HEK293 (cell line): ENCODE data around the gene ZNF660.
"Not testable (repeated sequence)": the region's sequence is repeated elsewhere in the genome, so short reads cannot be mapped to it uniquely, and the experiment has no call there.

ENCODE experiments used
- CTCF ChIA-PET: fragments of 350-600 bp; formaldehyde crosslinking; extraction: SDS; loops from one replicate; lab custom pipeline; 2021; ENCODE audit warnings: antibody characterized with exemption; lab: Yijun Ruan, JAX
- POLR2A ChIA-PET: fragments of 300-600 bp; formaldehyde crosslinking; extraction: SDS; loops from one replicate; lab custom pipeline; 2020; ENCODE audit warnings: antibody characterized with exemption, inconsistent platforms; lab: Yijun Ruan, JAX
- H3K27ac ChIP-seq: fragments of 200-500 bp; sonication (Bioruptor generic); 2 replicates; pipeline ENCODE4 v1.5.1; 2014; ENCODE audit warnings: low read depth, low read length, control low read depth, inconsistent platforms; ENCODE audit errors: extremely low read depth
- H3K36me3 ChIP-seq, 2 experiments: fragments of 200-500 bp in 1 of 2; sonication (Bioruptor generic) in 1 of 2; 1 replicate in 1 of 2; 2 replicates in 1 of 2; pipeline ENCODE4 v1.5.1; 2014 to 2017; ENCODE audit warnings: inconsistent platforms in 2 of 2, low read length in 2 of 2; ENCODE audit not compliant: control insufficient read depth in 2 of 2, insufficient read depth in 1 of 2
- H3K4me1 ChIP-seq: fragments of 200-500 bp; sonication (Bioruptor generic); 2 replicates; pipeline ENCODE4 v1.5.1; 2014; ENCODE audit warnings: mild to moderate bottlenecking, low read length, inconsistent platforms; ENCODE audit not compliant: control insufficient read depth, insufficient read depth
- H3K4me3 ChIP-seq: 2 replicates; pipeline ENCODE4 v1.5.1; 2011; ENCODE audit warnings: low read depth, mild to moderate bottlenecking, control low read depth, low read length, moderate library complexity
- H3K9me3 ChIP-seq: fragments of 200-500 bp; sonication (Bioruptor generic); 2 replicates; pipeline ENCODE4 v1.5.1; 2014; ENCODE audit warnings: low read depth, low read length, inconsistent platforms; ENCODE audit not compliant: control insufficient read depth, insufficient read depth
- HOXD13 ChIP-seq: sonication (generic); formaldehyde crosslinking; IDR thresholded peaks from 2 replicates; pipeline ENCODE4 v1.8.0; 2022; ENCODE audit warnings: missing genetic modification reagents, borderline replicate concordance
- ZNF132 ChIP-seq: fragments of 450-650 bp; formaldehyde crosslinking; IDR thresholded peaks from 2 replicates; pipeline ENCODE4 v1.5.1; 2017; ENCODE audit warnings: missing biosample characterization, missing genetic modification characterization, borderline replicate concordance
- ZNF23 ChIP-seq: fragments of 450-650 bp; formaldehyde crosslinking; IDR thresholded peaks from 2 replicates; pipeline ENCODE4 v1.5.1; 2016; ENCODE audit warnings: missing biosample characterization, missing genetic modification characterization, borderline replicate concordance
- ZNF280C ChIP-seq: fragments of 450-650 bp; formaldehyde crosslinking; IDR thresholded peaks from 2 replicates; pipeline ENCODE4 v1.5.1; 2016; ENCODE audit warnings: missing biosample characterization, missing genetic modification characterization
- ZNF449 ChIP-seq: fragments of 450-650 bp; formaldehyde crosslinking; IDR thresholded peaks from 2 replicates; pipeline ENCODE4 v1.5.1; 2017; ENCODE audit warnings: missing biosample characterization, mild to moderate bottlenecking, missing genetic modification characterization, moderate library complexity
- ZNF518A ChIP-seq: fragments of 450-650 bp; formaldehyde crosslinking; conservative IDR thresholded peaks from 2 replicates; pipeline ENCODE4 v1.5.1; 2016; ENCODE audit warnings: low read depth, missing biosample characterization, missing genetic modification characterization
- ZNF580 ChIP-seq: fragments of 450-650 bp; formaldehyde crosslinking; IDR thresholded peaks from 2 replicates; pipeline ENCODE4 v1.5.1; 2016; ENCODE audit warnings: missing biosample characterization, missing genetic modification characterization
- ZNF639 ChIP-seq: fragments of 450-650 bp; formaldehyde crosslinking; IDR thresholded peaks from 2 replicates; pipeline ENCODE4 v1.5.1; 2016; ENCODE audit warnings: missing biosample characterization, missing genetic modification characterization
- ZNF777 ChIP-seq: fragments of 450-650 bp; formaldehyde crosslinking; IDR thresholded peaks from 2 replicates; pipeline ENCODE4 v1.5.1; 2017; ENCODE audit warnings: missing biosample characterization, missing genetic modification characterization, borderline replicate concordance
- ZNF843 ChIP-seq: fragments of 450-650 bp; formaldehyde crosslinking; IDR thresholded peaks from 2 replicates; pipeline ENCODE4 v1.5.1; 2016; ENCODE audit warnings: missing biosample characterization, missing genetic modification characterization

Gene ZNF660

GRCh38 chr3:44535364-44535763 lies 49.4 kb upstream of the ZNF660 start (continued):
- no peak for TF ChIP-seq ZNF580
- 0 out of 2 replicates have a peak, but pooled peaks have one; percentile 26 for TF ChIP-seq ZNF449 (tag by site-specific recombination)

- H3K27ac ChIP-seq, H3K9me3 ChIP-seq, H3K36me3 ChIP-seq, CTCF ChIA-PET, H3K4me1 ChIP-seq, POLR2A ChIA-PET, H3K4me3 ChIP-seq: not testable (repeated sequence)
Measured at GRCh38 chr3:44544811-44545210, 40.0 kb upstream of the ZNF660 start.

GRCh38 chr3:44554626-44555592 lies 29.9 kb upstream of the ZNF660 start, which contains the start of gene ZKSCAN7:
Gene ZKSCAN7 (plus strand): TSS chr3:44555193. CDS start chr3:44557048, 1,855 bp downstream.
- Histone ChIP-seq H3K4me3 (peak within 1 kb of the TSS; percentile 39), H3K27ac (peak within 1 kb of the TSS; percentile 4; the same call in 1 of the 2 replicates), H3K9me3 (no peaks in the 10 kb centered on the region), H3K36me3 (no peaks in the 10 kb centered on the region; a peak in 1 of 3 replicates), H3K4me1 (no peaks in the 10 kb centered on the region)
- TF ChIP-seq ZNF777 (tag by site-specific recombination) (no peak), ZNF518A (tag by site-specific recombination) (peak; percentile 65)
- ChIA-PET CTCF (no interaction called here), POLR2A (no interaction called here)

GRCh38 chr3:44555723-44556122 lies 29.0 kb upstream of the ZNF660 start:
- Histone ChIP-seq H3K4me3 (peak overlapping the region; percentile 39), H3K9me3 (no peaks in the 10 kb centered on the region), H3K36me3 (no peaks in the 10 kb centered on the region; a peak in 1 of 3 replicates), H3K27ac (no peak overlapping the region), H3K4me1 (no peaks in the 10 kb centered on the region)
- POLR2A ChIA-PET, result no interaction called here
- TF ChIP-seq ZNF843 (tag by site-specific recombination) (no peak), HOXD13 (CRISPR knock-in tag) (no peak), ZNF280C (tag by site-specific recombination) (no peak), ZNF639 (tag by site-specific recombination) (no peak), ZNF132 (tag by site-specific recombination) (no peak), ZNF23 (tag by site-specific recombination) (no peak)
- CTCF ChIA-PET, result no interaction called here
